ENCODE results near the gene ARL2BP.
"Not testable (repeated sequence)": the region's sequence is repeated elsewhere in the genome, so short reads cannot be mapped to it uniquely, and the experiment has no call there.

Gene ARL2BP

DNA sequence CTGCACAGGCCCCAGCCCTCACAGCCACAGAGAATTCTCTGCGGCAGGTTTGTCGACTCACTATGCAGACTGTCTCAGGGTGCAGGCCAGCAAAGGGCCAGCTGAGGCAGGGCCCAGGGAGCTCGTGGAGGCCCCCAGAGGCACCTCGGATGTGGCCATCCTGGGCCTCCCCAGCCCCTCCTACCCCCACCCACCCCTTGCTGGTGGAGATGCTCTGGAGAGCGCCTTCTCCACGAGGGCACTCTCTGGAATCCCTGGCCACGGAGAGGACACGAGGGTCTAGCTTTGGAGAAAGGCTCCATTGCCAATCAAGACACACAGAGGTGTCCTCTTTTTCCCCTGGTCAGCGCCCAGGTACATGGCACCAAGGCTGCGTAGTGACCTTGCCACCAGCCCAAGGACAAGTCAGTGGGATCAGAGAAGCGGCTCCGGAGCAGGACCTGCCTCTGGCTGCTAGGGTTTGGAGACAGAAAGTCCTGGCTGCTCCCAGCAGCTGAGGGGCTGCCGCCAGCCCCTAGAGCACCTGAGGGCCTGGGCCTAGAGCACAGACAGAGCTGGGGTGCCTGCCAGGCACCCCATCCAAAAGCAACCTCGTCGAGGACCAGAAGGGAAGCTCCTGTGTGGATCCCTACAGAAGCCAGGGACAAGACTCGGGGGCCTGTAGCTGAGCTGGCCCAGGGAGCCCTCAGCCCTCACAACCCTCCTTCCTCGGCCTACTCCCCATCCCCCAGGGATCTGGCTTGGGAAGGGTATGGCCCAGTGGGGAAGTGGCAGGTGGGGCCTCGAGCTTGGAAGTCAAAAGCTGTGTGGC is 18.7 kb downstream of the ARL2BP start:
- DNase-seq, result no peak

DNA sequence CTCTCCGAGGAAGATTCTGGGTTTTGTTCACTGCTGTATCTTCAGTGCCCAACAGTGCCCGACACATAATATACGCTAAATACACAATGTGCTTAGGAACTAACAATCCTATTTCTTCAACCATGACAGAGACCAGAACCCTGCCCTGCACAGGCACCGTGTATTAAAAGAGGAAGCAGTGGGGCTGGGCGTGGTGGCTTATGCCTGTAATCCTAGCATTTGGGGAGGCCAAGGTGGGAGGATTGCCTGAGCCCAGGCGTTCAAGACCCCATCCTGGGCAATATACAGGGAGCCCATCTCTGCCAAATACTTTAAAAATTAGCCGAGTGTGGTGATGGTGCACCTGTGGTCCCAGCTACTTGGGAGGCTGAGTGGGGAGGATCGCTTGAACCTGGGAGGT is 19.3 kb downstream of the ARL2BP start:
- DNase-seq, result no peak

DNA sequence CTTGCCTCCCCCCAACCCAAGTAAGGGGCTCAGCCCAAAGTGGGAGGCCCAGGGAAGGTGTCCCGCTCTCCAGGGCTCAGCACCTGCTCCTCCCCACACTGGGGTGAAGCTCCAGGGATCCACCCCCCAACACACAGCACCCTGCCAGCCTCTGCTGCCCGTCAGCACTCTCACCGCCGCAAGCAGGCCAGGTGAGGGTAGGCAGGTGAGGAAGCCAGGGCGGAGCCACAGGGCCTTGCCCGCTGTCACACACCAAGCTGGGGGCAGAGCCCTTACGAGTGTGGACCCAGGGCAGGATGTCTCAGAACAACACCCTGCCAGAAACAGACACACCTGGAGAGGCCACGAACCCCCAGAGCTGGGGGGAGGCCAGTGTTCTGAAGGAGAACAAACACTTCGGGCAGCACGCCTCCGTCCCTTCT is 19.9 kb downstream of the ARL2BP start:
- DNase-seq, result no peak

DNA sequence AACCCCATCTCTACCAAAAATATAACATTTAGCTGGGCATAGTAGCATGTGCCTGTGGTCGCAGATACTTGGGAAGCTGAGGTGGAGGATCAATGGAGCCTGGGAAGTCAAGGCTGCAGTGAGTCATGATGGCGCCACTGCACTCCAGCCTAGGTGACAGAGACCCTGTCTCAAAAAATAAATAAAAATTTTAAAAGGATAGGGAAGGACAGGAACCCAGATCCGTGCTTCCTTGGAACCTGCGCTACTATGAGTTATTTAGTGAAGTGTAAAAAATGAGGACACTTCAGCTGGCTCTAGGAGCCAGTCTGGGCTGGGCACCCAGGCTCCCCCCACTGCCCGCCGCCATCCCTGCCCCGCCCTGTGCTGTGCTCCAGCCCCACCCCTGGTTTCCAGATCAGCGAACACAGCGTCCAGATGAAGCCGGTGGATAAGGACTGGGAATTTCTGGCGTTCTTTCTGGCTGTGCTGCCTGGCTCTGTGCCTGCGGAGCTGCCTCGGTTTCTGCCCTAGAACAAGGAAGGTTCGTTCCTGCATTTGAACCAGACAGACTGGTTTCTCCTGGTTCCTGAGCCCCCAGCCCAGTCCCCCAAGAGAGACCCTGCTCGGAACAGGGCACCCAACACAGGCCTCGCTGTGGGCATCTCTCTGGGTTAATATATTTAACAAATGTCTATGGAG is 20.9 kb downstream of the ARL2BP start:
- no peak for DNase-seq

DNA sequence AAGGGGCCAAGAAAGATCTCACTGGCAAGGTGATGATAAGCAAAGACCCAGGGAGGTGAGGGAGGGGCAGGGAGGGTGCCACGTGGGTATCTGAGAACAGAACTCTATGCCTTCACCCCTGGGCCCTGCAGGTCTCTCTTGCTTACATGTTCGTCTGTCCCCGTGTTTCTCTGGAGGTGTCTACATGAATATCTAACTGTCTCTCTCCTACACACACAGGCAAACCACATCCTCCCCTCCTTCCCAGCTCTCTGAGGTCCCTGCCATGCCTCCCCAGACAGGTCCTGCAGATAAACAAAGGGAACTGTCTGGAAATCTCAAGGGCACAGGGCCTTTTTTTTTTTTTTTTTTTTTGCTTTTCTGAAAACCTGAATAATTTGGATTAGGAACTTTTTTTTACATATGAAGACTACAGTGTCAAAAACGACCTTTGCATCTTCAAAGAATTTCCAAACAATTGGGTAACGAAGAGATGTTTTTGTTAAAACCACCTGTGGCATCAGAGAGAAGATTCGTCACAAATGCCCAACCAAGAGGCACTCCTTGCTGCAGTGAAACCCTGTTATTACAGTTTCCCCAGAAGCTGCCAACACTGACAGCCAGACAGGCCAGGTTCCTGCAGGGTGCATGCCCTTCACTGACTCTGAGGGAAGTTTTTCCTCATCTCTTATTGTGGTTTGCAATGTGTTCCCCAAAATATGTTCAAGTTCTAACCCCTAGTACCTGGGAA is 21.6 kb downstream of the ARL2BP start:
- peak in 2 of 5 experiments; percentile 23 to 86 for DNase-seq

DNA sequence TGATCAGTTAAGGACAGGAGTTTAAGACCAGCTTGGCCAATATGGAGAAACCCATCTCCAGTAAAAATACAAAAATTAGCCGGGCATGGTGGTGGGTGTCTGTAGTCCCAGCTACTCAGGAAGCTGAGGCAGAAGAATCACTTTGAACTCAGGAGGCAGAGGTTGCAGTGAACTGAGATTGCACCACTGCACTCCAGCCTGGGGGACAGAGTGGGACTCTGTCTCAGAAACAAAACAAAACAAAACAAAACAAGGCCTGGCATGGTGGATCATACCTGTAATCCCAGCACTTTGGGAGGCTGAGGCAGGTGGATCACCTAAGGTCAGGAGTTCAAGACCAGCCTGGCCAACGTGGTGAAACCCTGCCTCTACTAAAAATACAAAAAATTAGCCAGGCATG is 22.3 kb downstream of the ARL2BP start:
- not testable (repeated sequence) for DNase-seq

DNA sequence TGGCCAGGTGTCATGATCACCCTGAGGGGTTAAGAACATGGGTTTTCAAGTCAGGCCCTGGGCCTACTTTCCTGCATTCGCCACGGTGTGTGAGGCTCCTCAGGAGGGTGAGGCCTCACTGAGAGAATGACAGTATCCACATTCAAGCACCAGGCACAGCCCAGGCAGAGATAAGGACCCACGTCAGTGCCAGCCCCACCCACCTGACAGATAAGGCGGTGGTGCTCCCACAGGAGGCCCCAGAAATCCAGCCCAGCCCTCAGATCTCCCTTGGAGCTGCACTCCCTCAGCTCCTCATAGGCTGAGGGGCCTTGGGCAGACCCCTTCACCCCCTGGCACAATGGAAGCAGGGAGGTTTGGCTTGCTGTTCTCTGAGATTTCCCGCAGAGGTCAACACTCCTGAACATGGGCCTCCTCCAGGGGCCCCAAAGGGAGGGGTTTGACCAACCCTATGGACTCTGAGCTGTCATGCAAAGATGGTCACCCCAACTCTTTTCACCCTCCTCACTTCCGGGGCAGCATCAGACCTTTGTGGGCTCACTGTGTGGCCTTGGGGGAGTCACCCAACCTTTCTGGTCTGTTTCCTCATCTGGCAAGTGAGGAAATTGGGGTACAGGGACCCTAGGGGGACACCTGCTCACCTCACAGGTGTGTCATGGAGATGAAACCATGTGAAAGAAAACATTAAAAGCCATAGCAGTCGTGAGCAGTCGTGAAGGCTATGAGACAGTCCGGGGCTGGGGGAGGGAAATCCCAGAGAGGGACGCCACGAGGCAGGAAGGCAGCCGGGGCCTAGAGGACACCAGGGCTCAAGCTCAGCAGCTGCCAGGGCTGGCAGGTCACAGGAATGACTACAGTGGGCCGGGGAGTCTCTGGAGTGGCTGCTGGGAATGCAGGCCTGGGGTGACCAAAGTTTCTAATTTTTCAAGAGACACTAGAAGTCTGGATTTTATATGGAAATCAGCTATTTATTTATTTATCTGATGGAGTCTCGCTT is 24.0 kb downstream of the ARL2BP start:
- DNase-seq, result peak in 1 of 5 experiments; percentile 41

DNA sequence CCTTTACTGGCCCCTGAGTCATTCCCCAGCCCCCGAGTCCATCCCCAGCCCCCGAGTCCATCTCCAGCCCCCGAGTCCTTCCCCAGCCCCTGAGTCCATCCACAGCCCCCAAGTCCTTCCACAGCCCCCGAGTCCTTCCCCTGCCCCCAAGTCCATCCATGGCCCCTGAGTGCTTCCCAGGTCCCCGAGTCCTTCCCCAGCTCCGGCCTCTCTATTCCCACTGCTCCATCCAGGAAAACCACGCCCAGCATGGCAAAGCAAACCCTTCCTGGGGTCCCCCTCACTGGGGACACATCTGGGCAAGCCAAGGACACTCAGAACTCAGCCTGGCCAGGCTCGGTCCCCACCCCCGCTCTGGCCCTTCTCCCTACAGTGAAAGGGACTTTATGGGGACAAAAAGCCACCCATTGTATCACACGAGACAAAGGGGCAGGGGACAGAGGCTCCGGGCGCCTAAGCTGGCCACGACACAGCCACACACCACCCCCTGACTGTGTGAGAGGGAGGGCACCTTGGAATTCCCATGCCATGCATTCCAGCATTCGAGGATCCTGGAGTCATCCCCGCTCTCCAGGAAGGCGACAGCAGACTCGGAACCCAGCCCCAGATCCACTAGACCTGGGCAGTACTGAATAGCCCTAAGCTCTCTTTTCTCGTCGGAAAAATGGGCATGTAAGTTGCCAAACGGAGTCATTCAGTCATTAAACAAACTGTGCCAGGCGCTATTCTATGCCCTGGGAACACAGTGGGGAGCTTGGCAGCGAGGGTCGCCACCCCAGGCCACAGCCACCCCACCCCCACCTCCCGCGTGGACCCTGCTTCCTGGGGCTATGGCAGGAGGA is 25.4 kb downstream of the ARL2BP start:
- DNase-seq, result no peak

DNA sequence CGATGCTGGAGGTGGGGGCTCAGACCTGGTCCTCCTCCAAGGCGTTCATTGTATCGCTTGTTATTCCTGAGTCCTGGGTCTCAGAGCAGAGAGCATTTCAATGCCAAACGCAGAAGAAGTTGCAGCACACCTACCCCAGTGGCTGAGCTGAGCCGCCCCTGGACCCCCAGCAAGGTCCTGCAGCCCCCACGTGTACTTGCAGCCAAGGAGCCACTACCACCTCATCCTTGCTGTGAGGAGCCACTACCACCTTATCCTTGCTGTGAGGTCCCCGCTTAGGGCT is 25.9 kb downstream of the ARL2BP start:
- no peak for DNase-seq

DNA sequence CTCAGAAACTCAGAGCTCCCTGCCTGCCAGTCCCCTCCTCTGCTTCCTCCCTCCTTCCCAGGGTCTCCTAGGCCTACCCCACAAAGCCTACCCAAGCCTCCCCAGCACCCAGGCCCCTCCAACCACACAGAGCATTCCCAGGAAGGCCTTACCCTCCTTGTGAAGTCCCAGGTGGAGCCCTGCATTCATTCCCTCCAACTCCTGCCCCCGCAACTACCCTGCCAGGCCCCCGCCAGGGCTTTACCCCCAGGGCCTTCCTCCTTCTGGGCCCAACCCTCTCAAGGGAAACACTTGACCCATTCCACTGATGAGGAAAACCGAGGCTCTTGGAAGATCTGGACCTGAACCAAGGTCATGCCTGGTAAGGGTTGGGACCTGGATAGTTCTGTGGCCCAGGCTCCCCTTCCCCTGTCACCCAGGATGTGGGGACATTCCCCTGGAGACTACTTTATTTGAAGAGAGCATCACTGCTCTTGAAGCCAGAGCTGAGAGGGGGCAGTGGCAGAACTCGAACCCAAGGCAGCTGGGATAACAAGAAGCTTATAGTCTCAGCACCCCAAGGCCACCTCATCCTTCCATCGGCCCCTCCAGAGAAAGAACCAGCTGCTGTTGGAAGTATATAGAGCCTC is 26.9 kb downstream of the ARL2BP start:
- no peak for DNase-seq

DNA sequence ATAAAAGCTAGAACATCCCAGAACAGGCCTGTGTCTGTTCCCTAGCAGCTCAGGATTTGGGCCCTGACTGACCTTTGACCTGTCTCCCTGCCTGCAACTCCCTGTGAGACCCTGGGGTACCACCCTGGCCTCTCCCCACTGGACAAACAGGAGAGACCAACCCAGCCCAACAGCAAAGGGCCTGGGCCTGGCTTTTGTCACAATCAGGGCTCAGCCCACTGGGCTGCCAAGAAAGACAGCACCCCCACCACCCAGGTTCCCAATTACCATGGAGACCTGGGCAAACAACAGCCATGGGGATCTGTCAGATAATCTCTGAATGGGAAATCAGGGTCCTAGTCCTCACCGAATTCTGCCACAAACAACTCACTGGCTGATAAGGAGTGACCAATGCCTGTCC is 28.3 kb downstream of the ARL2BP start:
- no peak for DNase-seq

DNA sequence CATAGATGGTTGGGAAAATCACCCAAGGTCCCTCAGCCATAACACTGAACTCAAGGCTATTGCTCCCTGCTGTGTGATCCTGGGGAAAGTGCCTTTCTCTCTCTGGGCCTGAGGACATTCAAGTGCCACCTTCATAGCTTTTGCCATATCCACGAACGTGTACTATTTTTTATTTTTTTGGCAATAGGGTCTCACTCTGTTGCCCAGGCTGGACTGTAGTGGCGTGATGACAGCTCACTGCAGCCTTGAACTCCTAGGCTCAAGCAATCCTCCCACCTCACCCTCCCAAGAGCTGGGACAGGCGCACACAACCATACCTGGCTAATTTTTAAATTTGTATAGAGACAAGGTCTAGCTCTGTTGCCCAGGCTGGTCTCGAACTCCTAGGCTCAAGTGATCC is 28.8 kb downstream of the ARL2BP start:
- no peak for DNase-seq

DNA sequence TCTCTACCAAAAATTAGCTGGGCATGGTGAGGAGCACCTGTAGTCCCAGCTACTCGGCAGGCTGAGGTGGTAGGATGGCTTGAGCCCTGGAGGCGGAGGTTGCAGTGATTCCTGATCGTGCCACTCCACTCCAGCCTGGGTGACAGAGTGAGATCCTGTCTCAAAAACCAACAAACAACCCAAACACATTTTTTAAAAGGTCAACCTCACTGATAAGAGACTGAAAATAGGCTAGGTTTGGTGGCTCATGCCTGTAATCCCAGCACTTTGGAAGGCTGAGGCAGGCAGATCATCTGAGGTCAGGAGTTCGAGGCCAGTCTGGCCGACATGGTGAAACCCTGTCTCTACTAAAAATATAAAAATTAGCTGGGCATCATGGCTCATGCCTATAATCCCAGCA is 30.9 kb downstream of the ARL2BP start:
- DNase-seq, result not testable (repeated sequence)

DNA sequence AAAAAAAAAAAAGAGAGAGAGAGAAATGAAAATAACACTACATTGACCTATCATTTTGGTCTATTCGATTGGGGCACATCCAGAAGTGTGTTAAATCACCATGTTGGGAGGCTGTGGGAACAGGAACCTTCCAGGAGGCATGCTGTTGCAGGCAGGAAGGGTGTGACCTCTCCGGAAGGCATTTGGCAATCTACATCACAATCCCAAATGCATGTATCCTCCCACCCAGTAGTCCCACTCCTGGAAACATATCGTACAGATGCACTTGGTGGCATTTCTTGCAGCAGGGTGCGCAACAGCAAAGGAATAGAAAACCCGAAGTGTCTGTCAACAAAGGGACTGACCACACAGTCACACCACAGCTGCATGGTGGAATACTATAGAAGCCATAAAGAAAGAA is 31.5 kb downstream of the ARL2BP start:
- no peak for DNase-seq

DNA sequence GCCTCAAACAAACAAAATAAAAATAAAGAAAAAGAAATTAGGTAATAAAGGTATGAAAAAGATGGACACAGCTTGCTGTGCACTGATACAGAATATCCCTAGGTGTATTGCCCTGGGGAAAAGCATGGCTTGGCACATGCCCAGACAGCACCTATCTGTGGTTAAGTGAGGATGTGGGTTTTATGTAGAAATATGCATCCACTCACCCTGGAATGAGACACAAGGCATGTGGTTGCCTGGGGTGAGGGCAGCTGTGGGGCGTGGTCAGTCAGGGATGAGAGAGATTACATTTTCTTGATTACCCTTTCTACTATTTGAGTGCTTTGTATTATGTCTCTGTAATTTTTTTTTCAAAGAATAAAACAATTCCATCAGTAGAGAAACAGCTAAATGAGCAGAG is 32.5 kb downstream of the ARL2BP start:
- peak in 3 of 5 experiments; percentile 39 to 93 (median 60) for DNase-seq

DNA sequence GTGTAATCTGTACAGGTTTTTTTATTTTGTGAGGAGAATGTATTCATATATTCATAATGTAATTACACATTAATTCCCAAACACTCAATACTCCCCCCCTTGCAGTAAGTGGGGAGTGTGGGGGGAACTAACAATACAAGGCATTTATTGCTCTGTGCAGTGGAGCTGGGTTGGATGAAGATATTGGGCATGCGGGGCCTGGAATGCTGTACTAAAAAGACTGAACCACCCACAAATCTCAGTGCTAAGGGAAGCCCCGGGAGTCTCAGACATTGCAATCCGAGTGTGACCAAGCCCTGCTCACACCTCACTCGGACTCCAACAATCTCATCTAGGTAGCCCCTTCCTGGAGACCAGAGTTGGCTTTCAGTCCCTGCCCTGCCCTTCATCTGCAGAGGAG is 33.4 kb downstream of the ARL2BP start:
- no peak for DNase-seq

DNA sequence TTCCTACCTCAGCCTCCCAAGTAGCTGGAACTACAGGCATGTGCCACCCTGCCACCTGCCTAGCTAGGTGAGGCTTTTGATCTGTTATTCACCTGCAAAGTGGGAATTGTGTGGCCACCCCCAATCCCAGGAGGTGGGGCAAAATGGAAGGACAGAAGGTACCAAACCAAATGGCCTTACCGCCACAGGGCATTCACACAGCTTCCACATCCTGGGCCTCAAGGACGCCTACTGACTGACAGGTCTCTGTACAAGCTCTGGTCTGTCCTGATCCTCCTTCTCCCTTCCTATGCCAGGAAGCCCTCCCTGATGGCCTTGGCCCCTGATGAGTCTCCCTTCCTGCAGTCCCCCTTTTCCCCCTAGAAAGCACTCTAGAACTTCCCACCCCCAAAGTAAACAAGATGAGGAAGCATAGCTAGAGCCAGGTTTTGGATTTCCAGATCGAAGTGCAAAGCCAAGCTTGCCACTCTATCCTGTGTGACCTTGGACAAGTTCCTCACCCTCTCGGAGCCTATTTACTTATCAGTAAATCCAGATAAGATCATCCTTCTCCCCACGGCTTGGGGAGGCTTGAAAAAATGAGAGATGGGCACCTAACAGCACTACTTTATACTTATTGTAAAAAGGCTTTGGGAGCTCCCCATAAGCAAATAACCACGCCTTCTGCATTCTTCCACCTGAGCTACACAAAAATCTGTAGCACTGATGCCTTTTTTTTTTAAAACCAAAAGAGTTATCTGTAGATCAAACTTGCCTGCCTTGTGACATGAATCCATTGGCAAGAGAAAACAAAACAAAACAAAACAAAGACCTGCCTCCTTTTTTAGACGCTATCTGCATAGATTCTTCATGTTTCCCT is 35.0 kb downstream of the ARL2BP start:
- peak in 1 of 5 experiments; percentile 68 for DNase-seq

DNA sequence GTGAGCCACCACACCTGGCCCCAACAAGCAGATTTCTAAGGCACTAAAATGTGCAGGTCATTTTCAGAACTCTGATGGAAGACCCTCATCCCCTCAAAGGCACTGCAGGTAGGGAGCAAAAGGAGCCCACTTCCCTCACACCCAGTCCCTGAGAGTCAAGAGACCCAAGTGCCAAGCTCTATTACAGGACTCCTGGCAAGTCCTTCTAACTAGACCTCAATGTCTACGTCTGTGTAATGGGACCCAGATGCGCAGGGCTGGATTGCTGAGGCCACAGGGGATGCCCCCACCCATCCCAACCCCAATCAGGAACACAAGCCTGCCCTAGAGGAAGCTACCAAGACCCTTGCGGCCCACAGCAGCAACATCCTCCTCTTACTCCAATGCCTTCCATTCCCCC is 36.7 kb downstream of the ARL2BP start:
- DNase-seq, result no peak

DNA sequence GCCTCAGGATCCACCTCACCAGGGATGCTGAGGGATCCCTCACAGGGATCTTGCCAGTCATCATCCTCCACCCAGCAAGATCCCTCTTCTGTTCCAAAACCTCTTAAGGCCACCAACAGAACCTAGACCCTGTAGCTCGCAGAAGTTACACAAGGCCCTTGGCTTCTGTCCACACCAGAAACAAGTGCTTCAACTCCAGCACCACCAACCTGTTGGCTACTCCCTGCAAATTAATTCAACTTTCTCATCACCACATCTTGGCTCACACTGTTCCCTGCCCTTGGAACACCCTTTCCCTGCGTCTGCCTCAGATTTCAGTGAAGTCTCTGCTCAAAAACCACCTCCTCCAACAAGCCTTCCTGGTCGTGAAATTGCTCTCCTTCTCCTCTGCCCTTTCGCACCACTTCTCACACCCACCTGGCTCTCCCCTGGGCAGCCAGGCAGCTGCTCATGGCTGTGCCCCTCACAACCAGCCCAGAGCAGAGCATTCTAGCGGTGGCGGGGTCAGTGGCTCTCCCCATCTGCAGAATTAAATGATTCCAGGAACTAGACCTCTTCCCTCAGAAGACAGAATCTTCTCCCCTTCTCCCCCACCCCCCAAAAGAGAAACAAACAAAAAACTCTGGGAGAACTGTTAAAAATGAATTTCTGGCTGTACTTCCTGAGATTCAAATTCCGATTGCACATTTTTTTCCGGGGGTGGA is 37.6 kb downstream of the ARL2BP start:
- DNase-seq, result no peak
